ENCODE measurements around the gene PER1.
"Not testable (repeated sequence)": the region's sequence is repeated elsewhere in the genome, so short reads cannot be mapped to it uniquely, and the experiment has no call there.

PER1 gene

DNA sequence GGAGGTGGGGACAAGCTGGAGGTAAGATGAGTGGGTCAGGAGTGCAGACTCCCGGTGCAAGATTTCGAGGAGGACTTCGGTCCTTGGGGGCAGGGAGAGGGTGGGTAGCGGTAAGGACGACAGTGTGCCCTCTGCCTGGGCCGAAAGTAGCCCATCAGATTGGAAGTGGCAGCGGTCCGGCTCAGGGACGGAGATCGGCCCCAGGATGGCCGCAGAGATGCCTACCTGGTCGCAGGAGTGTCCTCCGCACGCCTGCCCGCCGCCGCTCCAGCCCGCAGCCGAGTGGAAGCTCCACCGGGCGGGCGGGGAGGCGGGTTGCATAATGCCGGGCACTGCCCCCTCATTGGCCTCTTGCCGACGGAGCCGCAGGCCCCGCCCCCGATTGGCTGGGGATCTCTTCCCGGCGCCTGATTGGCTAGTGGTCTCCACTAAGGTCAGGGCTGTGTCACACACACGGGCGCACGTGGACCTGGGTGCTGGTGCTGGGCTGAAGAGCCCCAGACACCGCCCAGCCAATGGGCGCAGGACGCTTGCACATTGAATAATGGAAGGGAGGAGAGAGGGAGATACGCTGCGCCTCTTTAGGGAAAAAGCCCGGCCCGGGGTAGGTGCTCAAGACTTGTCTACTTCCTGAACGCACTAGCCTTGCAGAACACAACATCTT lies at the start of gene PER1:
Gene PER1 (minus strand): TSS at position 293 of the 664 bp plus-strand sequence. CDS start 1,698 bp downstream, outside the sequence.
- DNase-seq, result peak; percentile 91

GRCh38 chr17:8192070-8192815 lies 40.0 kb upstream of the PER1 start:
- peak; percentile 86 for DNase-seq

DNA sequence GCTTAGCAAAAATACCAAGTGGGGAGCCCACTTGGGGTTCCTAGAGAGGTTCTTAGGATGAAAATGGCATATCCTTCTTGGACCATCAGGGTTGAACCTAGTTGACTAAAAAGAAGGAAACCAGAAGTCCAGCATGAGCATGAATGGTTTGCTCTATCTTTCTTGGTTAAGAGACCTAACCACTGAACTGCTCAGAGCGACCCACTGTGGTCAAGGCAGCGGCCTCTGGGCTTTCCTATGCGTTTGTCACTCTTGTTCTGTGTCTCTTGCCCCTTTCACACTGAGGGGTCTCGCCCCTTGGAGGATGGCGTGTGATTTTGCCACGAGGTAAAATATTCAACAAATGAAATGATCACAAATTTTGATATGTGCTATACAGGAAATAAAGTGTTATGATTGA lies 38.3 kb upstream of the PER1 start:
- DNase-seq, result no peak

GRCh38 chr17:8189711-8190477 lies 37.7 kb upstream of the PER1 start, which contains the start of gene BORCS6:
Gene BORCS6, minus strand, starts transcription at chr17:8190180. Its CDS starts 40 bp downstream, at chr17:8190140.
- peak; percentile 96 for DNase-seq

DNA sequence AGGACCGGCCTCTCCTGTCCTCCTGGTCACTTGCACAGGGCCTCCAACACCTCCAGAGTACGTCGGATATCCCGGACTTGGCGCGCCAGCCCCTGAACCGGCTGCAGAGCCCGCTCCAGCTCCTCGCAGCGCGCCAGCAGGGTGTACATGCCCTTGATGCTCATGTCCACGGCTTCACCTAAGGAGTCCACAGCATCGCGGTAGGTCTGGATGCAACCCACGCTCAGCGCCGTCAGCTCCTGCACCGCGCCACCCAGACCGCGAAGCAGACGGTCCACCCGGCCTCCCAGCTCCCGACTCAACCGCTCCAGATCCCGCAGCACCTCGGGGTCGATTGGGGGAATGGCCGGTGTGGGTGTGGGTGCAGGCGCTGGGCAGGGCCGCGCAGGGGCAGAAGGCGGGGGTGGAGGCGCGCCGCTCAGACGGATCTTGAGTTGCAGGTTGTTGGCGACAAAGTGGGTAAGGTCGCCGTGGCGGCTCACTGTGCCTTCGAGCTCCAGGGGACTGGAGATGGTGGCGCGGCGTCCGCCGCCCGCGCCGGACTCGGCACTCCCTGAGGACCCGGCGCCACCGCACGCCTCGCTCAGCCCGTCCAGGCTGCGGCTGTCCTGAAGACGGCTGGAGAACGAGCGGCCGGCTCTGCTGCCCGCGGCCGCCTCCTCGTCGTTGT lies 37.0 kb upstream of the PER1 start:
- no peak for DNase-seq

GRCh38 chr17:8188263-8188839 lies 36.1 kb upstream of the PER1 start:
- DNase-seq, result no peak

DNA sequence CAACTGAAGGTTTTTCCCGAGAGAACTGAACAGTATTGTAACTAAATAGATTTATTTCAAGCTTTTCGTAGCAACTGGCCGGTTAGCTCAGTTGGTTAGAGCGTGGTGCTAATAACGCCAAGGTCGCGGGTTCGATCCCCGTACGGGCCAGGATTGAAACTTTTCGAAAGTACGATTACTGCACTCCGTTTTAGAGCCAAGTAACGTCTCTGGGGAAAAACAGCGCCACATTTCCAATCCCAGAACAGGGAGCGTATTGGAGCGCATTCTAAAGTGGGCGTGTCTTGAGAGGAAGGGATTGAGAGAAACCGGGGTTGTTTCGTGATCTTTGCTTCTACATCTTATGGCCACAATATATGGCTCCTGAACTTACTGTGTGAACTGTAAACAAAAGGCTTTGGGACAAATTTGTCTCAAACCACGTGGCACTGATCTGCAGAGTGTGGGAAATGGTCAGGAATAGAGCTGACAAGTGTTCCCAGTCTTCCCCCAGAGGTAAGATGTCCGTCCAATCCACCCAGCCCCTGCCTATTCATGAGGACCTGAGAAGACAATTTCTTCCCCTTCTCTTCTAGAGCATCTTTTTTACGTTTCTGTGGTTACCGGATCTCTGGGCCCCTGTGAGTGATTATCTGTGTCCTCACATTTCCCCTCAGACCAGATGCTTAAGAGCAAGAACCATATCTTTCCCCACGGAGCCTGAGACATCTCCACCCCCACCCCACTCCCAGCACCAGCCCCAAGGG lies 35.5 kb upstream of the PER1 start:
- peak; percentile 90 for DNase-seq

GRCh38 chr17:8186787-8187516 lies 34.7 kb upstream of the PER1 start:
- peak; percentile 89 for DNase-seq

DNA sequence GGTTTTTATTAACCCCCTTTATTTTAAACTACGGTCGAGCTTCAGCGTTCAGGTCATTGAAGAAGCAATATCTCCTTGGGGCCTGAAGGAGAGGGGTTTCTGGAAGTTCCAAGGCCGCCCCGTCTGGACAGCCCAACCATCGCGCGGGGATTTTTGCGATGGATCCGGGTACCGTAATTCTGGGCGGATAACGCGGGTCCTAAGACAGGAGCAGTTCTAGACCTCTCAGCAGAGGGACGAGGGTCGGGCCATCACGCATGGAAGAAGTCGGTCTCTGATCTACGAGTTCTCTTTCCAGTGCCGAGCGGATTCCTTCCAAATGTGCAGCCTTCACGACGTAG lies 34.2 kb upstream of the PER1 start:
- no peak for DNase-seq

- peak; percentile 58 for DNase-seq
Measured at GRCh38 chr17:8185582-8186445, 33.6 kb upstream of the PER1 start.

DNA sequence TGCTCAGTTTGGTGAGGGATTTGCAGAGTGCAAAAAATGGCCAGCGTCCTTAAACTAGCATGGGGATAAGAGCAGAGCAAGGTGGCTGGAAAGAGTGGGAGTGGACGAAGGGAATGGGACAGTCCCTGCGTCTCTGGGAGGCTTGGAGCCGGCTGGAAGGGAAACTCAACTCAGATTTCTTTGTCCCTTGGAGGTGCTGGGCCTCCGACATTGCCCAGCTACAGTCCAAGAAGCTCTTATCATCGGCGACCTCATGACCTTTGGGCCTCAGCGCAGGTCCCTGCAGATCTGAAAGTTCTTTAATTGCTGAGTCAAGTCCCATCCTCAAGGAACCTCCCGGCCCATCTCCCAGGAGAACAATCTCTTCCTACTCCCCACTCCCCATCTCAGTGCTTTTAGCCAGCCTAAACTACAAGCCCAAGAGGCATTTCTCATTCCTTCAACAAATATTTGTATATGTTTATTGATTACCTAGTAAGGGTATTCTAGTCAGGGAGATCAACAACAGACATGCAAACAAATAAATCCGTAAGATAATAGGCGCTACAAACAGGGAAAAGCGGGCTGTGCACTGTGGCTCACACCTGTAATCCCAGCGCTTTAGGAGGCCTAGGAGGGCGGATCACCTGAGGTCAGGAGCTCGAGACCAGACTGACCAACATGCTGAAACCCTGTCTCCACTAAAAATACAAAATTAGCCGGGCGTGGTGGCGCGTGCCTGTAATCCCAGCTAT lies 25.0 kb upstream of the PER1 start:
- no peak for DNase-seq

DNA sequence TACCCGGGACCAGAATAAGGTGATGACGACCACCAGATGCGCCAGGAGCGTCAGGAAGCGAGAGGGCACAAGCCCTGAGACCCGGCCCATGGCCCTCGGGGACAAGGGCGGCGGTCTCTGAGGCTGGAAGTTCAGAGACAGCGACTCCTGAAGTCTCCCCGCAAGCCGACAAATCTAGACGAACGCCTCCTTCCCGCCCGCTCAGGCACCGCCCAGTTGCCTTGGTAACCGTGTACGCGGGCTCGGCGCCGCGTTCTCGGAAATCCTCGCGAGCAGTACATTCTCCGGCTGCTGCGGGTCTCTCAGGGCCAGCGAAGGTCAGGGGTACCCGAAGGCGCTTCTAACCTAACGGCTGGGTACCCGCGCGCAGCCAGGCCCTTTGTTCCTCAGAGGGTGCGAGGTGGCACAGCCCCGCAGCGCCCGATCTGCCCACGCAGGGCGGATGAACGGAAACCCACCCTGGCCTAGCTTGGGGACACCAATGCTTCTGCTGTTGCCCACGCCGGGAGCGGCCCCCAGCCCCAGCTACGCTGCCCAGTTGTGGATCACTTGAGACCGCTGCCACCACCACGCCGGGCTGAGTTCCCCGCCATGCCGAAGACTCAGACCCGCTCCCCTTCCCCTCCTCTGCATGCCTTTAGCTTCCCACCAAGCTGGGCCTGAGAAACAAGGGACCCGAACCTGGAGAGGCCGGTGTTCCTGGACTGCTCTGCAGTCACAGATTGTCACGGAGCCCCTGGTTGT lies 24.2 kb upstream of the PER1 start, which contains the start of gene TMEM107:
Gene TMEM107 (minus strand): TSS at position 184 of the 744 bp plus-strand sequence. CDS start 94 bp downstream, at position 90.
- DNase-seq, result peak; percentile 91

DNA sequence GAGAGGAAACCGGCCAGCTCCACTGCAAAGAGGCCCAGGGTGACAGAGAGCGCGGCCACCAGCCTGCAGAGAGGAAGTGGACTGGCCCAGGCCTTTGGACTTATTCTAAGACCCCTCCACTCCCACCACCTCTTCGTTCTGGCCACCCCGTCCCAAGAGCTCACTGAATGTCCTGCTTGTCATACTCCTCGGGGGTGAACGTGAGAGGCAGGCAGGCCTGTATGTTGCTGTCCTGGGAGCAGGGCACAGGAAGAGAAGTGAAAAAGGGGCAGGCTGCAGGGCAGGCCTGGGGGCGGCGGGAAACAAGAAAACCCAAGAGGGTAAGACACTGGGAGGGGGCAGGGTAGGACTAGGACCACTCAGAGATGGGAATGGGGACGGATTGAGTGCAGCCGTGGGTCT lies 23.6 kb upstream of the PER1 start:
- DNase-seq, result peak; percentile 53

GRCh38 chr17:8173871-8174322 lies 21.7 kb upstream of the PER1 start:
- DNase-seq, result no peak

GRCh38 chr17:8173056-8173870 lies 21.1 kb upstream of the PER1 start:
- DNase-seq, result peak; percentile 95

- DNase-seq, result not testable (repeated sequence)
Measured at GRCh38 chr17:8170186-8170585, 18.0 kb upstream of the PER1 start.

DNA sequence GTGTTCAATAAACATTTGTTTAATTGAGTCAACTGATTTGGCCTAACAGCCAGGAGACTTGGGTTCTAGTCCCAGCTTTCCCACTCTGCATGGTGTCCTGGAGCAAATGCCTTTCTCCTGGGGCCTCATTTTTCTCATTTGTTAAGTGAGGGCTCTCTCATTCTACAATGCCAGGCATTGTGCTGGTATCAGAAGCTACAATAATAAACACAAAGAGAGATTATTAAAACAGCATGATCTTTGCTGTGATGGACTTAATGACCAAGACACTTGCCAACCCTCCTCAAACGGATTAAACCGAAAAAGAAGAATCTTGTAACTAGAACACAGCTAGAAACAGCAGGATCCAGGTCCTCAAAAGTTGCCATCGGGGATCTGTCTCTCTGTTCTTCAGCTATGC lies 15.3 kb upstream of the PER1 start:
- no peak for DNase-seq

- DNase-seq, result no peak
Measured at GRCh38 chr17:8166731-8167130, 14.5 kb upstream of the PER1 start.

All from NCI-H1436 (cell line).